Activated CD8-positive, alpha-beta T cell treated with anti-CD3 and anti-CD28 coated beads for 36 hours (primary cell): Measurements from ENCODE around the gene TRAF1. TPM values are rescaled to one million over a fixed set of nuclear protein-coding genes. Genes with fewer than 3 reads are reported as not detected.

Experiments used
- ATAC-seq: fragments of 200-7000 bp; cut with Tn5 transposase; one replicate; pipeline ENCODE4 v1.10.0; 2021; ENCODE audit warnings: mild to moderate bottlenecking, moderate library complexity
- CTCF ChIA-PET: fragments of 350-600 bp; sonication (Branson Sonifier 250); formaldehyde crosslinking; loops from one replicate; lab custom pipeline; 2021; ENCODE audit warnings: antibody characterized with exemption; lab: Charles Lee
- POLR2A ChIA-PET: fragments of 350-600 bp; sonication (Branson Sonifier 250); formaldehyde crosslinking; loops from one replicate; lab custom pipeline; 2021; ENCODE audit warnings: antibody characterized with exemption; lab: Charles Lee
- DNase-seq: peaks from one replicate; pipeline ENCODE4 v3.0.0-alpha.2; 2020
- H3K27ac Mint-ChIP-seq: one replicate; pipeline ENCODE4 v1.8.0; 2021; ENCODE audit warnings: mild to moderate bottlenecking, mixed read lengths
- H3K27me3 Mint-ChIP-seq: one replicate; pipeline ENCODE4 v1.8.0; 2021; ENCODE audit warnings: mixed read lengths
- H3K36me3 Mint-ChIP-seq: one replicate; pipeline ENCODE4 v1.8.0; 2021; ENCODE audit warnings: low read depth, mixed read lengths
- H3K4me1 Mint-ChIP-seq: one replicate; pipeline ENCODE4 v1.8.0; 2021; ENCODE audit warnings: low read depth, mixed read lengths
- H3K4me3 Mint-ChIP-seq: one replicate; pipeline ENCODE4 v1.8.0; 2021; ENCODE audit warnings: mild to moderate bottlenecking, moderate library complexity, mixed read lengths
- H3K9me3 Mint-ChIP-seq: one replicate; pipeline ENCODE4 v1.8.0; 2021; ENCODE audit warnings: mixed read lengths
- CTCF ChIP-seq: fragments of 200-600 bp; IDR thresholded peaks from one replicate; pipeline ENCODE4 v1.8.0; 2022; ENCODE audit warnings: antibody characterized with exemption, mild to moderate bottlenecking
- intact Hi-C: fragments of 100-400 bp; cut with micrococcal nuclease; formaldehyde crosslinking; loops from one replicate; pipeline ENCODE4 v1.10.0; 2022
- total RNA-seq, 2 experiments: library from RNA; stranded (reverse); gene quantifications; one replicate each; pipeline ENCODE4 v1.2.3, GENCODE V29; 2021

The TRAF1 gene
- total RNA-seq, 2 experiments from 2014 or later, result 147 to 150 TPM

- POLR2A ChIA-PET, result interaction anchor here (60.2 kb wide), 1 partner anchor 43 kb away, joined by 2439 read pairs; the partner anchor contains the start of genes PHF19 and TRAF1
- CTCF ChIA-PET, result interaction anchor here (0.8 to 6.6 kb wide), 18 partner anchors 10 to 318 kb away, joined by 3 to 59 read pairs (median 4); partner anchors contain the start of gene TRAF1
- Mint-ChIP-seq H3K4me3 (no peak overlapping the region), H3K36me3 (no peaks in the 10 kb centered on the region), H3K9me3 (no peaks in the 10 kb centered on the region), H3K27ac (peak overlapping the region; percentile 100), H3K4me1 (peaks cover 51% of the 10 kb centered on the region), H3K27me3 (no peaks in the 10 kb centered on the region)
- ATAC-seq (no peak), DNase-seq (no peak)
- intact Hi-C loops, result no loop called here
- no peak for TF ChIP-seq CTCF
Measured at GRCh38 chr9:120937596-120937995, 11.0 kb upstream of the TRAF1 start.

- H3K27ac Mint-ChIP-seq, result peak overlapping the region; percentile 100
- CTCF ChIA-PET, result interaction anchor here (0.6 to 6.6 kb wide), 30 partner anchors 10 to 317 kb away, joined by 3 to 59 read pairs (median 4); partner anchors contain the start of gene TRAF1
Measured at GRCh38 chr9:120937127-120937526, 10.5 kb upstream of the TRAF1 start.

GRCh38 chr9:120936764-120937122 lies 10.1 kb upstream of the TRAF1 start:
- peaks cover 58% of the 10 kb centered on the region for H3K4me1 Mint-ChIP-seq
- TF ChIP-seq CTCF, result peak; percentile 59
- peak overlapping the region; percentile 57 for H3K4me3 Mint-ChIP-seq
- intact Hi-C loops, result loop anchor here (1.0 kb wide), 1 partner anchor 39 kb away; no protein-coding TSS in a partner anchor
- H3K36me3 Mint-ChIP-seq, result no peaks in the 10 kb centered on the region
- no peak for ATAC-seq
- POLR2A ChIA-PET, result interaction anchor here (0.6 to 60.2 kb wide), 3 partner anchors 42 to 157 kb away, joined by 3 to 2439 read pairs (median 6); partner anchors contain the start of genes PHF19 and TRAF1
- no peak for DNase-seq
- CTCF ChIA-PET, result interaction anchor here (0.6 to 6.6 kb wide), 31 partner anchors 9 to 317 kb away, joined by 3 to 59 read pairs (median 4); partner anchors contain the start of gene TRAF1
- H3K27ac Mint-ChIP-seq, result peak overlapping the region; percentile 100
- no peaks in the 10 kb centered on the region for H3K27me3 Mint-ChIP-seq
- H3K9me3 Mint-ChIP-seq, result no peaks in the 10 kb centered on the region

More at GRCh38 chr9:120937127-120937526, 10.5 kb upstream of the TRAF1 start:
- no peak for TF ChIP-seq CTCF
- Mint-ChIP-seq H3K4me1 (peaks cover 56% of the 10 kb centered on the region), H3K9me3 (no peaks in the 10 kb centered on the region), H3K27me3 (no peaks in the 10 kb centered on the region), H3K4me3 (no peak overlapping the region), H3K36me3 (no peaks in the 10 kb centered on the region)
- intact Hi-C loops, result no loop called here
- POLR2A ChIA-PET, result interaction anchor here (0.6 to 60.2 kb wide), 3 partner anchors 42 to 157 kb away, joined by 3 to 2439 read pairs (median 6); partner anchors contain the start of genes PHF19 and TRAF1
- ATAC-seq, result no peak
- DNase-seq, result no peak

- Mint-ChIP-seq H3K4me1 (peaks cover 63% of the 10 kb centered on the region), H3K27ac (peak overlapping the region; percentile 100), H3K4me3 (peak overlapping the region; percentile 57), H3K36me3 (no peaks in the 10 kb centered on the region), H3K27me3 (no peaks in the 10 kb centered on the region), H3K9me3 (no peaks in the 10 kb centered on the region)
- TF ChIP-seq CTCF, result peak; percentile 98
- intact Hi-C loops, result loop anchor here (1.0 kb wide), 1 partner anchor 39 kb away; no protein-coding TSS in a partner anchor
- ChIA-PET POLR2A (interaction anchor here (0.7 to 60.2 kb wide), 3 partner anchors 42 to 189 kb away, joined by 3 to 2439 read pairs (median 6); partner anchors contain the start of genes PHF19 and TRAF1), CTCF (interaction anchor here (0.6 to 6.6 kb wide), 28 partner anchors 9 to 214 kb away, joined by 3 to 59 read pairs (median 4); partner anchors contain the start of gene TRAF1)
- peak; percentile 96 for DNase-seq
- ATAC-seq, result peak; percentile 63
Measured at GRCh38 chr9:120936011-120936763, 9.6 kb upstream of the TRAF1 start.
